Dendritic cell treated with granulocyte-macrophage colony-stimulating factor and Interleukin-4, amounts not matched to agents 40 ng/mL and 50 ng/mL, for 4 days (primary cell): ENCODE measurements around the gene PSMC3.

Source experiments
- H3K27ac Mint-ChIP-seq: one replicate; pipeline ENCODE4 v1.8.0; 2022; ENCODE audit warnings: mild to moderate bottlenecking, mixed read lengths
- H3K27me3 Mint-ChIP-seq: one replicate; pipeline ENCODE4 v1.8.0; 2022; ENCODE audit warnings: mild to moderate bottlenecking, mixed read lengths
- H3K36me3 Mint-ChIP-seq: one replicate; pipeline ENCODE4 v1.8.0; 2022; ENCODE audit warnings: low read depth, mixed read lengths
- H3K4me1 Mint-ChIP-seq: one replicate; pipeline ENCODE4 v1.8.0; 2022; ENCODE audit warnings: low read depth, mixed read lengths
- H3K4me3 Mint-ChIP-seq: one replicate; pipeline ENCODE4 v1.8.0; 2022; ENCODE audit warnings: mild to moderate bottlenecking, moderate library complexity, mixed read lengths
- H3K9me3 Mint-ChIP-seq: one replicate; pipeline ENCODE4 v1.8.0; 2022; ENCODE audit warnings: mixed read lengths
- intact Hi-C: fragments of 100-400 bp; cut with micrococcal nuclease; formaldehyde crosslinking; loops from one replicate; pipeline ENCODE4 v1.15.0; 2022

Gene PSMC3

DNA sequence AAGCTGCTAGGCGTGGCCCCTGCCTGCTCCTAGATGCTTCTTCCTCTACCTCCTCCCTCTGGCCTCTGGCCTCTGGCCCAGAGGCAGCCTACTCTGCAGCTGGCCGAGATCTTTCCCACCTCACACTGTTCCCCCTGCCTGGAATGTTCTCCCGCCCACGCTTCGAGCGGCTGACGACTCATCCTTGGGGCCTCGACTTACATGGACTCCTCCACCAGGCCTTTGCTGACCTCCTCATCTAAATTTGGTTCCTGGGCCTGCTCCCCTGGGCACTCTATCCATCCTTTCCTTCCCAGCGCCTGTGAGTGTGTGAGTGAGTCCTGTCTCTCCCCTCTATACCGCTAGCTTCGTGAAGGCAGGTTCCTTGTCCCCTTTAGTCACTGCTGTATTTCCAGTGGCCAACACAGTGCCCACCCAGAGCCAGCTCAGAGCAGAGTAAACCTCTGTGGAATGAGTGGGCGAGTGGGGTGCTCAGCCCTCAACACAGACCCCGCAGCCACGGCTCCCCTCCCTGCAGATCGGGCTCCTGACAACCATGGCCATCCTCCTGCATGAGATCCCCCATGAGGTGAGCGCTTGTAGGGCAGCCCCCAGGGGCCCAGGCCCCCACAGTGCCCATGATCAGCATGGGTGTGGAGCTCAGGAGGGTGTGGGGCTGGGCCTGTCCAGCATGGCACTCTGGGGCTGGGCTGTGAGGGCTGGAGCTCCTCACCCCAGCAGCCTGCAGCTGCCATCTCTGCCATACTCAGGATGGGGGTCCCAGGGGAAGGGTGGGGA lies 12.1 kb downstream of the PSMC3 start:
- no peaks in the 10 kb centered on the region for H3K9me3 Mint-ChIP-seq
- no peaks in the 10 kb centered on the region for H3K27me3 Mint-ChIP-seq
- H3K4me3 Mint-ChIP-seq = no peak overlapping the region
- H3K36me3 Mint-ChIP-seq = peaks cover 80% of the 10 kb centered on the region
- peaks cover 48% of the 10 kb centered on the region for H3K4me1 Mint-ChIP-seq
- intact Hi-C loops = loop anchor here (10.0 kb wide), 1 partner anchor 99 kb away; no protein-coding TSS in a partner anchor
- H3K27ac Mint-ChIP-seq = peak overlapping the region; percentile 31

DNA sequence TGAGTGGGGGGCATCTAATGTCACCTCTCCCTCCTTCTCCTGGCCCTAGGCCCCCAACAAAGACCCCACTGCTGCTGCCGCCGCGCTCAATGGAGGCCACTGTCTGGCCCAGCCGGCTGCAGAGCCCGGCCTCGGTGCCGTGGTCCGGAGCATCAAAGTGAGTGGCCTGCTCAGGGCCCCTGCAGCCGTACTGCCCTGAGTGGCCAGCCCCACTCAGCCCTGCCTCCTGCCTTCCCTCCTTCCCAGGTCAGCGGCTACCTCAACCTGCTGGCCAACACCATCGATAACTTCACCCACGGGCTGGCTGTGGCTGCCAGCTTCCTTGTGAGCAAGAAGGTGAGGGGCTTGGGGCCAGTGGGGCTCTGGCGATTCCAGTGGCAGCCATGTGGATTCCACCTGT lies 12.9 kb downstream of the PSMC3 start:
- Mint-ChIP-seq H3K36me3 (peaks cover 79% of the 10 kb centered on the region), H3K9me3 (no peaks in the 10 kb centered on the region), H3K27me3 (no peaks in the 10 kb centered on the region), H3K4me3 (no peak overlapping the region), H3K4me1 (peaks cover 52% of the 10 kb centered on the region), H3K27ac (peak overlapping the region; percentile 31)
- intact Hi-C loops = loop anchor here (10.0 kb wide), 1 partner anchor 99 kb away; no protein-coding TSS in a partner anchor

DNA sequence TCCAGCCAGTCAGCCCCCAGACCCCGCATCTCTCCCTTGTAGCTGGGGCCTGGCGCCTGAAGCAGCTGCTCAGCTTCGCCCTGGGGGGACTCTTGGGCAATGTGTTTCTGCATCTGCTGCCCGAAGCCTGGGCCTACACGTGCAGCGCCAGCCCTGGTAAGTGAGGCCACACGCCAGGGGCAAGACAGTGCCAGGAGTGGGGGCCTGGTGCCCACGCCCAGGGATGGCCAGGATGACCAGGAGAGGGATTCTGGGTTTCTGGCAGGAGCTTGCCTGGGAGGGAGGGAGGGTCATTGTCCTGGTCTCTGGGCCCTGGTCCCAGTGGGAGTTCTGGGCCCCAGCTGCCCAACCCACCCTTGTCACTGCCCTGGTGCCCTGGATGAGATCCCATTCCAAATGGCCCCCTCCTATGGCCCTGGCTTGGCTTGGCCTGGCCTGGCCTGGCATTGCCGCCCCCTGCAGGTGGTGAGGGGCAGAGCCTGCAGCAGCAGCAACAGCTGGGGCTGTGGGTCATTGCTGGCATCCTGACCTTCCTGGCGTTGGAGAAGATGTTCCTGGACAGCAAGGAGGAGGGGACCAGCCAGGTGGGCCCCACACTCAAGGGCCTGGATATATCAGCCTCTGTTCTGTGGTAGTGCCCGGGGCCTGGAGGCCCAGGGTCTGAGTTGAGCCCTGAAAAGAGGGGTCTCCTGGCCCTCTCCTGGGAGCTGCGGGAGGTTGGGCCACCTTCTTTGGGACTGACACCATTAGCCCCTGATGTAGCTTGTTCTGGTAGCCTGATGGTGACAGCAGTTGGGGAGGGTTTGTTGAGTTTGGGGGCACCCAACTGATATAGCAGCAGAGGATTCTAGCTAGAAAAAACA lies 14.1 kb downstream of the PSMC3 start:
- Mint-ChIP-seq H3K27ac (no peak overlapping the region), H3K4me3 (no peak overlapping the region), H3K36me3 (peaks cover 67% of the 10 kb centered on the region), H3K9me3 (no peaks in the 10 kb centered on the region), H3K27me3 (no peaks in the 10 kb centered on the region), H3K4me1 (peaks cover 52% of the 10 kb centered on the region)
- intact Hi-C loops = loop anchor here (10.0 kb wide), 1 partner anchor 97 kb away; no protein-coding TSS in a partner anchor

DNA sequence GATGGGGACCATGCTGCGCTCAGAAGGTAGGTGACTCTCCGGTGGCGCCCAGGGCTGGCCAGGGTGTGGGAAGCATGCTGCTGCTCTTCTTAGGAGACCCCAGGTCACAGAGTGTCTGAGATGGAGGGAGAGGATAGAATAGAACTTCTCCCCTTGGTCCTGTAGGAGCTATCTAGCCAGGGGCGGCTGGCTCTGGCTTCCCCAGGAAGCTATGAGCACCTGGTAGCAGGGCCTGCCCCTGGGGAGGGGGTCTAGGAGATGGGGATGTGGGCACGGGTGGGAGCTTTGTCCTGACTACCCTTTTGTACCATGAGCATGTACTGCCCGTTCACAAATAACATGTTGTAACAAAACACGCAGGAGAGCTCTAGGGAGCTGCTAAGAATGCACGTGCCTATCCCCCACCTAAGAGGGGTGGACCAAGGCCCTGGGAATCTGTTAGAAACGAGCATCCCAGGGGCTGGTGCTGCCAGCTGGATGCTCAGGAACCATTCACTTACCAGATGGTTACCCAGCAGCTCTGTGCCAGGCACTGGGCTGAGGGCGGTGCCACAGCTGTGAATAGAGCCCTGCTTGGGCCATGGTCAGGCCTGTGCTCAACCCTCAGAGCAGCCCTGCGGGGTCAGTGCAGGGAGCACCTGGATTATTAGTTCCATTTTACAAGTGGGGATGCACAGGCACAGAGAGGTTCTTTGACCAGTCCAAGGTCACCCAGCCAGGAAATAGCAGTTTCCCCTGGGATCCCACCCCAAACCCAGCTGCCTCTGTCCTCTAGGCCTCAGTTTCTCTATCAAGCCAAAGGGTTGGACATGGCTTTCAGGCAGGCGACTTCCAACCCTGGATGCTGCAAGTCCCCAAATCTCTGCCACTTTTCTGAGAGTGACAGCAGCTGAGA lies 15.6 kb downstream of the PSMC3 start:
- Mint-ChIP-seq H3K4me1 (peaks cover 58% of the 10 kb centered on the region), H3K36me3 (peaks cover 52% of the 10 kb centered on the region), H3K9me3 (no peaks in the 10 kb centered on the region), H3K4me3 (no peak overlapping the region), H3K27ac (no peak overlapping the region), H3K27me3 (no peaks in the 10 kb centered on the region)
- intact Hi-C loops = loop anchor here (10.0 kb wide), 1 partner anchor 96 kb away; no protein-coding TSS in a partner anchor

DNA sequence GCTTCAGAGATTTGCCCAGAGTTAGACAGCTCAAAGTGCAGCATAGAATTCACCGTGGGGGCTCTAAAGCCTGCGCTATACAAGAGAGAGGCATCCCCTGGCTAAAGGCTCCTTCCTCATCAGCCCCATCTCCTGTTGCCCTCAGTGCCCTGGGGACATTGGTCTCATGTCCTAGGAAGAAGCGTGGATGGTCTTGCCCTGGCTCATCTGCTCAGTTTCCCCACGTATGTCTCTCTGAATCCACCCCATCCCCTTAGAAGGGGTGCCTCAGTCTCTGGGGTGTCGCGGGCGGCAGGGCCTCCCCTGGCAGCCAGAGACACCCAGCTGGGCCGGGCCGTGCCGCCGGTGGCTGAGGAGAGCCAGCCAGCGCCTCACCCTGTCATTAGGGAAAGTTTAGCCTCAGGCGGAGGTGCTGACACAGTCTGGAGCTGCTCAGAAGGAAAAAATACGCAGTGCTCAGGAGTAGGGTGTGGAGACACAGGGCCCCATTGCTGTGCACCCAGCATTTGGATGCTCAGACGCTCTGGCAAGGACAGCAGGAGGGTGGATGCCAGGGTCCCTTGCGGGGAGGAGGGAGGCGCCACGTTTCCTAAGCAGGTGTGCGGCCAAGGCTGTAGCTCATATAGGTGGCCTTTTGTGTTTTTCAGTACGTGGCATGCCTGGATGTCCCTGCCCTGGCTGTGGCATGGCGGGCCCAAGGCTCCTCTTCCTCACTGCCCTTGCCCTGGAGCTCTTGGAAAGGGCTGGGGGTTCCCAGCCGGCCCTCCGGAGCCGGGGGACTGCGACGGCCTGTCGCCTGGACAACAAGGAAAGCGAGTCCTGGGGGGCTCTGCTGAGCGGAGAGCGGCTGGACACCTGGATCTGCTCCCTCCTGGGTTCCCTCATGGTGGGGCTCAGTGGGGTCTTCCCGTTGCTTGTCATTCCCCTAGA lies 16.5 kb downstream of the PSMC3 start:
- Mint-ChIP-seq H3K4me3 (peak overlapping the region; percentile 98), H3K9me3 (no peaks in the 10 kb centered on the region), H3K4me1 (peaks cover 58% of the 10 kb centered on the region), H3K27ac (peak overlapping the region; percentile 92), H3K36me3 (peaks cover 43% of the 10 kb centered on the region), H3K27me3 (no peaks in the 10 kb centered on the region)
- intact Hi-C loops = loop anchor here (10.0 kb wide), 1 partner anchor 95 kb away; no protein-coding TSS in a partner anchor

DNA sequence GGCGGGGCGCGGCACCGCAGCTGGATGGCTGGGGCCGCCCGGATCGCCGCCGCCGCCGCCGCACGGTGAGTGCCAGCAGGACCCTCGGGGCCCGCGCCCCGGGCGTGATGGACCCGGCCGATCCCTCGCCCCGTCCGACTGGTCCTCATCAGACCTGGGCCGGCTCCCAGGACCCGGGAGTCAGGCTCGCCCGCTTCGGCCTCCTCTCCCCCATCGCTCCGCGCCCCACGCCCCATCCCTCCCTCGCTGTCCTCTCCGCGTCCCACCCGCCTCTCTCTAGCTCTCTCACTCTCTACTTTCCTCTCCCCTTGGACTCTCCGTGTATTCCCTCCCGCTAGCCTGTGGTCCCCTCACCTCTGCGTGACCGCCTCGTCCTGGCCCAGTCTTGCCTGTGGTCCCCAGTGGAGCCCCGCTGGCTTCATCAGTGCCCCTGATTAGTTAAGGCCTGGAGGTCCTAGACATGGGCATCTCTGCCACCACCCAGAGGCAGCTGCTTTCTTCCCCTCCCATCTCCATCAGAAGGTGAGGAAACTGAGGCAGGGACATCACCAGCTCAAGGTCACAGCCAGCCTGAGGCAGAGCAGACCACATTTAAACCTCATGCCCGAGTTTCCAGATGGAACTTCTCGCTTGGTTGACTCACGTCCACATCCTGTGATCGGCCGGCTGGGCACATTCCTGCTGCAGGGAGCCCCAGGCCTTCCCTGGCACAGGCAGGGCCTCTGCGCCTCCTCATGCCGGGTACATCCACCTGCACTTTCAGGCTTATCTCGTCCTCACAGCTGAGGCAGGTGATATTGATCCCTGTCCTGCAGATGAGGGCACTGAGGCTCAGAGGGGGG lies 17.4 kb downstream of the PSMC3 start:
- Mint-ChIP-seq H3K27ac (peak overlapping the region; percentile 92), H3K27me3 (no peaks in the 10 kb centered on the region), H3K4me1 (peaks cover 53% of the 10 kb centered on the region), H3K36me3 (peaks cover 34% of the 10 kb centered on the region), H3K4me3 (peak overlapping the region; percentile 98), H3K9me3 (no peaks in the 10 kb centered on the region)
- intact Hi-C loops = loop anchor here (1.0 kb wide), 3 partner anchors 15 to 35 kb away; partner anchors contain the start of gene SPI1

DNA sequence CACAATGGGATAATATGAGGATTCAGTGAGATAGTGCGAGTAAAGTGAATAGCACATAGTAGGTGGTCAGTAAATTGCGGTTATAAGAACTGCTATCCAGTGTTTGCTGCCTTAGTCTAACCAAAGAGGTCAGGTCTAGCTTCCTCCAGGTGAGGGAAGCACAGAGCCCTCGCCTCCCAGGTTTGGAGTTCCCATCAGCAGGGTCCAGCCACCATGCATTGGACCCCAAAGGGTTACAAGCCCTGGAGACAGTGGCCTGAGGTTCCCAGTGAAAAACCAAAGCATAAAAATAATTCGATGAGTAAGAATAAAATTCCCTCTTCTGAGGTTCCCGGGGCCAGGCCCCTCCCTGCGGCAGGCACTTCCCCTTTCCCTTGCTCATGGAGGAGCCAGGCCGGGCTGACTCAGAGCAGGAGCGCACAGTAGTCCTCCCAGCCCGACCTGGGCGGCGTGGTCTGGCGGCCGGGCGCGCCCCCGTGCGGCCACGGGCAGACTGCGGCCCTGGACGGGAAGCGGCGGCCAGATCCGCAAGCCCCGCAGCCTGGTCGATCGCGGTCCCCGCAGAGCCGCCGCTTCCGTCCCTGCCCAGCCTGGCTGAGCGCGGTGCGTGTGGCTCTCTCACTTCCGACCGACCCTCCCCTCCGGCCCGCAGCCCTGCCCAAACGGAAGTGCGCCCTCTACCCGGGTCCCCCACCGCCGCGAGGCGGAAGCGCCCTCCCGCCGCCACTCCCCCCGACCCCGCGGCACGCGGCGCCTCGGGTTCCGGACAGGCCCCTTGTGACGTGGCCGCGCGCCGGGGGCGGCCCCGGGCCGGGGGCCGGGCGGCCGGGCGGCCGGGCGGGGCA lies 18.3 kb downstream of the PSMC3 start, which contains the start of gene SLC39A13:
Gene SLC39A13, plus strand, starts transcription at position 845 of the 845 bp plus-strand sequence. CDS start 1,505 bp downstream, outside the sequence.
- H3K27ac Mint-ChIP-seq = peak within 1 kb of the TSS; percentile 92
- peaks cover 25% of the 10 kb centered on the region for H3K36me3 Mint-ChIP-seq
- H3K4me3 Mint-ChIP-seq = peak within 1 kb of the TSS; percentile 98
- intact Hi-C loops = loop anchor here (1.0 kb wide), 3 partner anchors 14 to 34 kb away; partner anchors contain the start of gene SPI1
- H3K9me3 Mint-ChIP-seq = no peaks in the 10 kb centered on the region
- H3K27me3 Mint-ChIP-seq = no peaks in the 10 kb centered on the region
- H3K4me1 Mint-ChIP-seq = peaks cover 53% of the 10 kb centered on the region

DNA sequence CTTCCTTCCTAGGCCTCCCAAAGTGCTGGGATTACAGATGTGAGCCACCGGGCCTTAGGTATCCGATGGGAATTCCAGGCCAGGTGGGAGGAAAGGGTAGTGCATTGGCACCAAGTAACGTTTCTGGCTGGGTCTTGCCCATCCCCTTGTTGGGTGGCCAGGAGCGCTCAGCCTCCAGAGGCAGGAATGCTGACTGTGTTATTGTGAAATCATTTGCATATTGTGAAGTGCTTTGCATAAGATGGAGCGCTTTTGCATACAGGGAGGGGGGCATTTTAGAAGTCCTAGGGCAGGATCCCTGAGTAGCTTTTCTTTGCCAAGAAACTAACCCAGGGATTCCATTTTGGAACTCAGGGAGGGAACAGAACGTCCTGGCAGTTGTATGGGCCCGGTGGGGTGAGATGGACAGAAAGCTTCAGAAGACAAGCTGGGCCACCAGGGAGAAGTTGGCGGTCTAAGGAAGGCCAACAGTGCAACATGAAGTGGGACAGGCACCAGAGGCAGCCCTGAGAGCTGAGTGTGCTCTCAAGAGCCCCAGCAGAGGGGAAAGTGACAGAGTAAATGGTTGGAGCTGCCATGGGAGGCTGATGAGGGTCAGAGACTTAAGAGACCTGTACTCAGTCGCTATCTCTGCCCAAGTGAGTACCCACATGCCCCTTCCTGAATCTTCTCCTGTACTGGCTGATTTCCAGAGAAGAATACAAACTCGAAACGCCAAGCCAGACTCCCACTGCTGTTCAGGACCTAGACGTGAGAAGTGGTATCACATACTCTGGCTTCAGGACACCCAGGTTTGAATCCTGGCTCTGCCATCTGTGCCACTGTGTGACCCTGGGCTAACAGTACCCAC lies 19.1 kb downstream of the PSMC3 start:
- no peaks in the 10 kb centered on the region for H3K27me3 Mint-ChIP-seq
- H3K36me3 Mint-ChIP-seq = peaks cover 19% of the 10 kb centered on the region
- no peaks in the 10 kb centered on the region for H3K9me3 Mint-ChIP-seq
- peaks cover 58% of the 10 kb centered on the region for H3K4me1 Mint-ChIP-seq
- H3K4me3 Mint-ChIP-seq = peak overlapping the region; percentile 72
- peak overlapping the region; percentile 92 for H3K27ac Mint-ChIP-seq
- intact Hi-C loops = no loop called here

DNA sequence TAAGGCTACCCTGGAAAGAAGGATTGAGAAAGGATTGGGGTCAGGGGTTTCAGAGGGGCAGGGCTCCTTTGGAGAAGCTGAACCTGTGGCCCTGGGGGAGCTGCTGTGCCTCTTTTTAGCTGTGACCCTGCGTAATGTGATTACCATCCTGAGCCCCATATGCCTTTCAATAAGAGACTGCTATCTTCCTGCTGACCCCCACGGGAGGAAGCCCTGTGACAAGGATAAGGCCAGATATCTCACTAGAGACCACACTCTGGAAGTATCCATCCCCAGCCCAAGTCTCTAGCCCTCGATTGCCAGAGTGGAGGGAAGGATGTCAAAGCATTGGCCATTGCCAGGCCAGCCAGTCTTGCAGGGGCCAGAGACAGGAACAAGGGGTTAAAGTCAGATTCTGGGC lies 22.7 kb downstream of the PSMC3 start:
- H3K27ac Mint-ChIP-seq = peak overlapping the region; percentile 56
- peaks cover 56% of the 10 kb centered on the region for H3K4me1 Mint-ChIP-seq
- H3K36me3 Mint-ChIP-seq = peaks cover 1% of the 10 kb centered on the region
- no peak overlapping the region for H3K4me3 Mint-ChIP-seq
- H3K27me3 Mint-ChIP-seq = no peaks in the 10 kb centered on the region
- H3K9me3 Mint-ChIP-seq = no peaks in the 10 kb centered on the region
- intact Hi-C loops = no loop called here

DNA sequence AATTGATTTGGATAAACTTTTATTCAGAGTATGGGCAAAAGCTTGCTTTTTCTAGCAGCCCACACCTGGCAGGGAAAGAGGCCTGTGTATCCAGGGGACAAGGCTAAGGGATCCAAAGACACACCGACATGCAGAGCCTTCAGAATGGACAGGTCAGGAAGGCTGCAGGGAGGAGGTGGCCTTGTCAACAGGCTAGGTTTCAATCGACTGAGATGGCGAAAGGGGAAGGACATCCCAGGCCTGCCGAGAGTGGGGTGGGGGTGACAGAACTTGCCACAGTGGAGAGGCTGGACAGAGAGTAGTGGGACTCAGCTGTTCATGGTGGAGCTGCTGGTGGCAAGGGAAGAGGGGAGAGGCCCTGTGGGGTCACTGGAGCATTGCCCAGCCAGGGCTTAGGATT lies 23.1 kb downstream of the PSMC3 start:
- Mint-ChIP-seq H3K4me3 (no peak overlapping the region), H3K36me3 (no peaks in the 10 kb centered on the region), H3K27me3 (no peaks in the 10 kb centered on the region), H3K9me3 (no peaks in the 10 kb centered on the region), H3K4me1 (peaks cover 60% of the 10 kb centered on the region), H3K27ac (peak overlapping the region; percentile 56)
- intact Hi-C loops = no loop called here
